Brain pericyte (primary cell): Measurements from ENCODE around the gene BBS2.
A peak's percentile ranks its signal among the peaks of the same experiment; 100 is the strongest.

Experiments
- DNase-seq: peaks from one replicate; pipeline ENCODE4 v3.0.0-alpha.2; 2012; ENCODE audit warnings: low read depth, low spot score

The BBS2 gene

DNA sequence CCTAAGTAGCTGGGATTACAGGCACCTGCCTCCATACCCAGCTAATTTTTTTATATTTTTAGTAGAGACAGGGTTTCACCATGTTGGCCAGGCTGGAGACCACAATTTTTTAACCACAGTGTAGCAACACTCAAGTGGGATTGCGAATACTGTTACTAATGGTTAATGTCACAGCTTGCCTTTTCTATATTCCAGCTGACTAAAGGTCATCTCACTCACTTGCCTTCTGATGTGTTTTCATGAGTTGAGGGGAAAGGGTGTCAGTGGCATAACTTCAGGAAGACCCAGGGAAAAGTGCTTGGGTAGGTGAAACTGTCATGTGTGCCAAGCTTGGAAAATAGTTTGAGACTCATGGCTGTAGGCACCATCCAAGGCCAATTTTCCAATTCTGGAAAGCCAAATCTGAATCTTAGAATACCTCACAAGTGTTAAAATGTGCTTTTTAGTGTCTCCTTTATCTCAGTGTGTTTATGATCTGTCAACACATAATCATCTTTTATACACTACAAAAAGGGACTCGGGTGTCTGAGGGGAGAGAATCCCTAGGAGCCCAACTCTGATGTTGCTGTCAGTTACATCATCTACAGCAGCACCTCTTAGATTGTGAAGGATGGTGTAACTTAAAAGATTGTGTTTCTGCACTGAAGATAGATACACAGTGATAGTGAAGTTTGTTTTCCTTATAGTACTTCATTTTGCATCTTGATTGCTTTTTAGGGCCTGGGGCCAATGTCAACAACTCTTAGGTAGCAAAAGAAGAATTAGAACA, 41.4 kb downstream of the BBS2 start:
- DNase-seq = no peak

DNA sequence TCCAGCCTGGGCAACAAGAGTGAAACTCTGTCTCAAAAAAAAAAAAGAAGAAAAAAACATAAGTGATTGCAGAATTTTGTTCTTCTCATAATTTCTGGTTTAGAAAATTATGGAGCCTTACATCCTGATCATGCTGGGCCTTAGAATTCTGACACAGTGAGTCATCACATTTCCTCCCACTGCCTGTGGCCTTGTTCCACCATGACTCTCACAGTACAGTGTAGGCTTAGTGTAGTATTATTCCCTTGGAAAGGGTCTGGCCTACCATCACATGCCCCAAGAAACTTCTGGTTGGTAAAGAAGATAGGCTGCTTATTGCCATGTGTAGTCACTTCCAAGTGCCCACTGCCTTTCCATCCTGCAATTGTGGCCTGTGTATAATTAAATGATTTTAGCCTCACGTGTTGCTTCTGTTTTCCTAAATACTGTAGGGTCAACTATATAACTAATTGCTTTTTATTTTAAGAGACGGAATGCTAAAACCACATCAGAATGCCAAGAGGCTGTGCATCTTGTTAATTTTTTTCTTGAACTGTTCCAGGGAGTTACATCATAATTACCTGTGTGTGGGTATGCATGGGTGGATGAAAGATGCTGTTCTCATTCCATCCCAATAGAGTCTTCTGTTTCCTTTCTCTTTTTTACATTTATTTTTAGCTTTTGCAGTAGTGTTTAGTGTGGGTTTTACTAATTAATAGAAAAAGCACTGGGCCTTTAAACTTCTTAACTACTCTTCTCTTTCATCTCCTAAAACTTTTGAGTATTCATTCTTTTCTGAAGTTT, 42.5 kb downstream of the BBS2 start:
- peak; percentile 50 for DNase-seq

DNA sequence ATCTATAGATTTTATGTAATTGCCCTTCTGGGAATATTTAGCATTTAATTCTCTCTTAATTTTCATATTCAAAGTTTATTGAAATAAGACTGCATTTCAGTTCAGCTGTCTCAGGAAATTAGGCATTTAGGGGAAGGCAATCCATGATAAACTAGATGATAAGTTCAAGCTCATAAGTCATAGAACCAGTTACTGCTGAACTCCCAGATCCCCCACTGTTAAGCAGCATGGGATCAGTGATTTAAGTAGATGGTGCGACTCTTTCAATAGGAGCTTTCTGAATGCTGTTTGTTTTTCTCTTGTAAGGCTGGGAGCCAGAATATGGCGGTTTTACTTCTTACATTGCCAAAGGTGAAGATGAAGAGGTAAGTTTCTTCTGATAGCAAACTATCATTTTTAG, 44.6 kb downstream of the BBS2 start:
- DNase-seq = no peak

DNA sequence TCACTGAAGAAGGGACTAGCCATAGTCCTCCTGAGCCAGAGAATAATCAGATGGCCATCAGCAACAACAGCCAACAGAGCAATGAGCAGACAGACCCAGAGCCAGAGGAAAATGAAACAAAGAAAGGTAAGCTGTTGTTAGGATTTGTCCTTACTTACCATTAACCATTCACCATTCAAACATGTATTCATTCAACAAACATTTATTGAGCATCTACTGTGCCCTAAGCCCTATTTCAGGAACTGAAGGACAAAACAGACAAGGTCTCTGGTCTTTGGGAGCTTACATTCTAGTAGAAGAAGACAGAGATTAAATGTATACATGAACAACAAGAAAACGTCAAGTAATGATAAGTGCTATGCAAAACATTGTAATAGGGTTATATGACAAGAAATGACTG, 49.2 kb downstream of the BBS2 start:
- no peak for DNase-seq

DNA sequence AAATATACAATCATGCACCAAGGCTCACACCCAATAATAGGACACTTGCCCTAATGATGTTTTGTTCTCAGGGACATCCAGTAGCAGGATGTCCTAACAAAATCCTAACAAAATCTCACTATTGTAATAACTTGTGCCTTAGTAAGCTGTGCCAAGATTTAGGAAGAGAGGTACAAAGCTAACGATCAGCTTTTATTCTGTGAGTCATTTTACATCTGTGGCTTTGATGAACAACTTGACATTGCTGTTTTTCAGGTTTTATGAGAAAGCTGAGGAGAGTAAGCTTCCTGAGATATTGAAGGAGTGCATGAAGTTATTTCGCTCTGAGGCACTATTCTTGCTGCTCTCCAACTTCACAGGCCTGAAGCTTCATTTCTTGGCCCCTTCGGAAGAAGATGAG, 49.6 kb downstream of the BBS2 start:
- no peak for DNase-seq

DNA sequence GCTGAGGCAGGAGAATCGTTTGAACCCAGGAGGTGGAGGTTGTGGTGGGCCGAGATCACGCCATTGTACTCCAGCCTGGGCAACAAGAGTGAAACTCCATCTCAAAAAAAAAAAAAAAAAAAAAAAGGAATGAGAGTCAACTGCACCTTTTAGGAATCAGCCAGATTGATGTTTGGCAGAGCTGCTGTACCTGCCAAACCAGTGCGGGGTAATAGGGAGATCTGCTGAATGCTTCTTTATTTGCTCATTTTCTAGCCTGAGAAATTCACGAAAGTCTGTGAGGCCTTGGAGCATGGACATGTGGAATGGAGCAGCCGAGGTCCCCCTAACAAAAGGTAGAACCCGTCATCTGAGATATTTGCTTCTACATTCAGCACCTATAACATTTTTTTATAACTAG, 50.1 kb downstream of the BBS2 start:
- no peak for DNase-seq

DNA sequence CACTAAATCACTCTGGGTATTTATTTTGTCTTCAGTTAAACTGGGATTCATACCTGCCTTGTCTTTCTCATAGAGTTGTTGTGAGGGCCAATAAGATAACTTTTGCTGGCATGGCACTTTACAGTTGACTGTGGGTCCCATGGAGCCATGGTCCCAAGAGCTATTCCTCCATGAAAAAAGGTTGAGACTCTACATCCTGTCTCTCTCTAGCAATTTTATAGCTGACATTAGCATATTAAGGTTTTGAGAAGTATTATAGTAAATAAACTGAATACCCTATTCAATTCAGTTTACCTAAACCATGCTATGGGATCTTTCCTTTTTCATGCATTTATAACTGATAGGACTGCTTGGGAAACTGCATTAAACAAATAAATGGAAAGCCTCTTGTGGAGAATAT, 51.0 kb downstream of the BBS2 start:
- DNase-seq = no peak

DNA sequence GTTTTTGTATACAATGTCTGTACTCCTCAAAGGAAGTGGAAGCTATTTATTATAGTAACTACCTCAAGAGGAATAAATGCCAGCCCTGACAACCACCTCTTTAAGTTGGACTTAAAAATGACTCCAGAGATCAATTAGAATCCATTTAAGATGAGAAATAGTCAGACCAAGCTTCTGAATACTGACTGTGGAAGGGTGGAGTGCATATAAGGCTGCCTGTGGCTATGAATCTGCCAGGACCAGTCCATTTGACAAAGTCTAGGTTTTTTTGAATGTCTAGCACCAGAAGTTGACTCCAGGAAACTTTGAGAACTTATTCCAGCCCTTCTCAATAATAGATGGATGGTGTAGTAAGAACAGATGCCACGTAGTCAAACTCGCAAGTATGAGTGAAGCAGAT, 53.5 kb downstream of the BBS2 start:
- DNase-seq = no peak

DNA sequence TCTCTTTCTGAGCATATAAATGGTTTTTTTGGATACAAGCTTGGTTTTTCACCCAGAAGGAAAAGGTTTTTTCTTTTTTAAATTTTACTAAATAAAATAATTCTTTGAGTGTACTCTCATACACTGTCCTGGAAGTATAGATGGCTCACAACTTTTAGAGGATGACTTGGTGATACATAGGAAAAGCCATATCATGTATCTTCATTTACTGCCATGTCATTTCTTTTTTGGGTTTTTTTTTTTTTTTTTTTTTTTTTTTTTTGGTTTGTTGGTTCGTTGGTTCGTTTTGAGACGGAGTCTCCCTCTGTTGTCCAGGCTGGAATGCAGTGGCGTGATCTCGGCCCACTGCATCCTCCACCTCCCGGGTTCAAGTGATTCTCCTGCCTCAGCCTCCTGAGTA, 56.7 kb downstream of the BBS2 start:
- DNase-seq = no peak

DNA sequence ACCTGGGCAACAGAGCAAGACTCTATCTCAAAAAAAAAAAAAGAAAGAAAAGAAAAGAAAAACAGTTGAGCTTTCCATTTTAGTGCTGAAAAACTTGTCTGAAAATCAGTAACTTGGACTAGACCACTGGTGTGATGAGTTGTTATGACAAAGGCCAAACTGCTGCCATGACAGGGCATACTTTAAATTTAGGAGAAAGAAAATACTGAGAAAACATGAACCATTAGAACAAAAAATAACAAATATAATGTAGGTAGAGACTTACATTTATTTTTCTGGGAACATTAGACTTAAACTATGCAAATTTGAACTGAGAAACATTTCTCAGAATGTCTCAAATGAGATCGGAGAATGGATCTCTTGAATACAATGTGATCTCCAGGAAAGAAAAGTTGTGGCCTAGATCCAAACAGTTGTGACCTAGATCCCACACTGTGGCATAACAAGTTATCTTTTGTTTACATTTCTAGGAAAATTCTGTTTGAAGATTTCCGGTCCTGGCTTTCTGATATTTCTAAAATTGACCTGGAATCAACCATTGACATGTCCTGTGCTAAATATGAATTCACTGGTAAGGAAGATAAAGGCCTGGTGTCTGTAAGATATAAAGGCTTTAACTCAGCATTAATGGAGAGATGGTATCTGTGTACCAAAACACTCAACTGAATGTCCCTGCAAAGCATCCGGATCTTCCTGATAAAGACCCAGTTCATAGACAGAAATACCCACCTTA, 57.6 kb downstream of the BBS2 start:
- no peak for DNase-seq

DNA sequence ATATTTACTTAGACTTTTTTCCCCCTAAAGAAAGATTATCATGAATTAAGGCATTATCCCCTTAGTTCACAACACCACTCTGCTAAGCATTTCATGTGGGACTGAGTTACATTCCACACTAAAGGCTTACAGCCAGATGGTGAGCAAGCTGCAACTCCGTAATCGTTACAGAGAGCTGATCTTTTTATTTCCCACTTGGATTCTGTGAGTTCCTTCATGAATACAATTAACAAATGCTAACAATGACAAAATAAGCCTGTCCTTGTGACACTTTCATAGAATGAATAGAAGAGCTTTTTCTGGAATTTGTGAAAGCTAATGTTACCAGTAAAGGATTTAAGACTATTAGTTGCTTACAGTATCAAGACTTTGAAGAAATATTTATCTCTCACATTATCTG, 59.7 kb downstream of the BBS2 start:
- DNase-seq = no peak

DNA sequence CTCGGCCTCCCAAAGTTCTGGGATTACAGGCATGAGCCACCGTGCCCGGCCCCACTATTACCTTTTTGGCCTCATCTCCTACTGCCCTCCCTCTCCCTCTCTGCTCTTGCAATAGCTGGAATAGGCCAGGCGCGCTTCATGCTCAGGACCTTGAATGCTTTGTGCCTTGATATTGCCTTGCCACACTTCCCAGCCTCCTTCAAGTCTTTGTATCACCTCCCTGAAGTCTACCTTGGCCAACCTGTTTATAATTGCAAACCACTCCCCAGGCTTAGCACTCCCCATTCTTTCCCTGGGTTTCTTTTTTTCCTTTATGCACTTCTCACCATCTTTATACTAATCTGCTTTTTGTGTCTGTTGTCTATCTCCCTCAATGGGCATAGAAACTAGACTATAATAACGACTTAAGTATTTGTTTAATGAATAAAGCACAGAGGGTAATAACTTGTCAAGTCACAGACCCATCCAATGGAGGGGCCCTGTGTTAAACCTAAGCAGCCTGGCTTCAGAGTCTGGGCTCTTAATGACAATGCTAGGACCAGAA, 61.8 kb downstream of the BBS2 start:
- no peak for DNase-seq

DNA sequence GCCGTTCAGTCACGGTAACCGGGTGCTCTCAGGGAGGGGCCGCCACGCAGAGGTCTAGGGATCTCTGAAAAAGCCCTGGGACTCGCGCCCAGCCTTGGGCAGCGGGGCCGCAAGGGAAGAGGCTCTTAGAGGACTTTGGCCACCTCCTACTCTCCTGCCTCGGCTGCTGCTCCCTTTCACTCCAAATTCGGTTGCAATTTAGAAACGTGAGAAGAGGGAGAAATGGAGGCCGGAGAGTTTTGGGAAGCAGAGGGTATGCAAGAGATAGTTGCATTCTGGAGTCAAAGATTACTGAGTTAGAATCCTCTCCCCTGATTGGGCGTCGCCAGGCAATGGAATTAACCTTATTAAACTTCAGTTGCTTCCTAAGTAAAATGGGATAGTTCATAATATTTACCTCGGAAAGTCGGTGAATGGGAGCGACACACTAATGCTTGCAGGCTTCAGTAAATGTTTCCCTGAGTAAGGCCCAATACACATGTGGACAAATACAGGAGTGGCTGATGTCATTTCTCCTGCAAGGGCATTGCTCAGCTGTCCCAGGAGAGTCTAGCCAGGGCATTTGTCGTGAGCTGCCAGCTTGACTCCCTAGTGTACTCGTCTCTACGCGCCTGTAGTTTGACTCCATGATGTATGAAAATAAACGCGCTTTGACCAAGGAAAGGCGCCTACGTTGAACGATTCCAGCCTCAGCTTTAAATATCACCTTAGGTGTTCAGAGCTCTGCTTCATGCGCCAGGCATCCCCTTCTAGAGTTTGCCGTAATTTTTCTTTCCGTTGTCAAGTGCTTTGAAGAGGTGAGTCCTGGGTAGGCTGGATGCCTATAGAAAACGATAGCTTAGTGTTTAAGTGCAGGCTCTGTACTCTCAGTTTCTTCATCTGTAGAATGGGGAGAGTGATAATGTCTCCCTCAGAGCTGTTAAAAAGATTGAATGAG, 67.8 kb downstream of the BBS2 start:
- DNase-seq = no peak

DNA sequence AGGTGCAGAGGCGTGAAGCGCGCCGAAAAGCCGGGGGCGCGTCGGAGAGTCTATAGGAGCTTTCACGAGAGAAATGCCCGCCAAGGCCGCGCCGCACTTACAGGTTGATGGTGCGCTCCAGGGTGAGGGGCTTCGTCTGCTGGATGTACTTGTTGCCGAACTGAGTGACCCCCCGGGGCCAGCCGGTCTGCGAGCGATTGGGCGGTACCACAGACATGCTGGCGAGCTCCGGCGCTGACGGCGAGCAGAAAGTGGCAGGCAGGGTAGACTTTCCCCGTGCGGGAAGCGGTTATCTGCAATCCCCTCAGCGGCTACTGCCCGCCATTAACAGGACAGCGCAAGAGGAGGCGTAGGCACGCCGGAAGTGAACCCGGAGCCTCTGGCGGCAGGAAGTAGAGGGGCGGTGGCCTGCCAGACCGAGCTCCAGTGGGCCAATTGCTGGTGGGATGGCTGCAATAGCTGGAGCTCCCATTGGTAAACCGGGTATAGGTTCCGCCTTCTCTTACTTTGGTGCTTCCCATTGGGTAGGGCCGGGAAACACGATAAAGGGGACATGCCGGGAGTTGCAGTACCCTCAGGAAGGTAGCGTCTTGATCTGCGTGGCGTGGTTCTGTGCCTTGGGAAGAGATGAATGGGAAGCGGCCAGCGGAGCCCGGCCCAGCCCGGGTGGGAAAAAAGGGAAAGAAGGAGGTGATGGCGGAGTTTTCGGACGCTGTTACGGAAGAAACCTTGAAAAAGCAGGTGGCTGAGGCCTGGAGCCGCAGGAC, 68.7 kb downstream of the BBS2 start, which contains the start of the genes NUDT21 and OGFOD1:
TSS of gene NUDT21 (minus strand) at position 347 of the 767 bp plus-strand sequence. CDS start at position 217, 130 bp downstream.
TSS of gene OGFOD1 (plus strand) at position 569 of the 767 bp plus-strand sequence. CDS start at position 628, 59 bp downstream.
- DNase-seq = peak; percentile 90

DNA sequence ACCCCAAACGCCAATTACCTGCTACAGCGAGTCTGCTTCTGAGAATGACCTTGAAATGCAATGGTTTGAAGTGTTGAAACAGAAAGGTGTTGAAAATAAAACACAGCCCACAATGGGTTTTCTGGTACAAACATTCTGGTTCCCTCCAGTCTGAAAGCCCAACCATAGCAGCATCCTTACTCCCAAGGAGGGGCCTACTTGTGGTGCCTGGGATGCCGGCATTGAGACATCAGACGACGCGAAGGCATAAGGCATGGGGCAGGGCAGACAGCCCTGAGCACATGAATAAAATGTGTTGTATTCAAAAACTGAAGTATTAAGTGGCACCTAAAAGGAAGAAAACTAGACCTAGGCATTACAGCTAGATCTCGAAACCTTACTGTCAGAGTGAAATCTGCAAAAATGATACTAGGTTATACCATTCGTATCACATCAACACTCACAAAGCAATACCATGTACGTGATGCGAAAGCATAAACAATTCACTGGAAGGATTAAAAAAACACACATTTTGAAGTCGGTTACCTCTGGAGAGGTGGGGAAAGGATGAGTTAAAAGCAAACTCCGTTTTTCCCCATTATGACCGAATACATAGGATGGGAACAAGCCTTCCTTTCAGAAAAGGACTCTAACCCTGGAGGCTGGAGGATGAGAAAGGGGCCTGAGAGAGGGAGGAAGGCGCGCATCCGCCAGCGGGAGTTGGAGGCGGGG, 69.4 kb downstream of the BBS2 start:
- no peak for DNase-seq

DNA sequence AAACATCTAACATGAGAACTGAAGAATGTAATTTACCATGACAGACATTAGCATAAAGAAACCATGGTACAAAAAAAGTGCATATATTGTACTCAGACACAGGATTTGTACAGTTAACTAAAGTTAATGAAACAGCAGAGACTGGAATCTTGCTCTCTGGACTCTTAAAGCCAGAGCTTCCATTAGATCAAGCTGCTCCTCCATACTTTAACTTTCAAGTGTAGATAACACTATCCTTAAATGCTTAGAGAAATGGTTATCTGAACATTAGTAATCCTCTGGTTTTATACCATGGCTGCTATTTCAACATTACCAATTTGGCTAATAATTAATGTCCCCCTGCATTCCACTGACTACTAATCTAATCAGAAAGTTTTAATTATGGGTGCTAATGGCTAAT, 71.8 kb downstream of the BBS2 start:
- no peak for DNase-seq

DNA sequence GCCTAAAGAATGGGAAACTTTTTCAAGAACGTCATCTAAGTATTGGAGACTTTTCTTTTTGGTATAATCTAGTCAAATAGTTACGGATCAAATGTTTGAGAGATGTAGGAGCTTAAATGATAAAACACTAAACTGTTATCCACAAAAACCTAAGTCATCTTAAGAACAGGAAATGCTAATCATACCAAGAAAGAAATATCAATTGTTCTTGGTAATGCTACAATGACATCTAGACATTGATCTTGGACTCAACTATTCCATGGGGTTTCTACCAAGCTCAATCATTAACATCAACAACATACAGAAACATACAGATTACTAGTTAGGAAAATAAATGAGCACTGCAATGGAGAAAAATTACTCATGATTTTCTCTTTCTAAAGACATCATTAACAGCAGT, 72.5 kb downstream of the BBS2 start:
- no peak for DNase-seq

DNA sequence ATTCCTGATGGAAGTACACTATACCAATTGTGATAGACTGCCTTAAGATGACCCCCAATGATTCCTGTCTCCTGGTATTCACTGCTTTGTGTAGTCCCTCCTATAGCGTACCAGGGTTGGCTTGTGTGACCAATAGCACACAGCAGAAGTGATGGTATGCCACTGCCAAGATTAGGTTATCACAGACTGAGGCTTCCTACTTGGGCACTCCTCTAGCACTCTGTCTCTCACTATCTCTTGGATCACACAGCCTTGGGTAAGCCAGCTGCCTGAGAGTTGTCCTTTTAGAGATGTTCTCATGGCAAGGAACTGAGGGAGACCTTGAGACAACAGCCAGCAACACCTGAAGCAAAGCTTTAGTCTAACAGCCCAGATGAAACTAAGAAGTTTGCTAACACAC, 81.8 kb downstream of the BBS2 start:
- no peak for DNase-seq

DNA sequence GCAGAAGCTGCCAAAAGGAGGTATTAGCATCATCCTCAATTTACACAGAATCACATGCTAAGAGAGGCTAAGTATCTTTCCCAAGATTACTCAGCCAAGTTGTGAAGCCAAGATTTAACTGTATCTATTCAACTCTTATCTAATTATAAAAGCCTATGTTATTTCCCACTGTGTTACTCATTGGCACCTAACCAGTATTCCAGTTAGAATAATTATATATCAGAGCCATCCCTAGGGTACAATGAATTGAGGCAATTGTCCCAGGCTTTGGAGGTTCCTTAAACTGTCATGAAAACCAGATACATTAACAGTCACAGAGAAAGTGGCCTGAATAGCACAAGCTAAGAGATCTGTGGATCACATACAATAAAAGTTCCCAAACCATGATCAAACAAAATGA, 83.6 kb downstream of the BBS2 start:
- DNase-seq = no peak
